ENCODE measurements around the gene TBCE.
"Not testable (repeated sequence)": the region's sequence is repeated elsewhere in the genome, so short reads cannot be mapped to it uniquely, and the experiment has no call there.

The TBCE gene

DNA sequence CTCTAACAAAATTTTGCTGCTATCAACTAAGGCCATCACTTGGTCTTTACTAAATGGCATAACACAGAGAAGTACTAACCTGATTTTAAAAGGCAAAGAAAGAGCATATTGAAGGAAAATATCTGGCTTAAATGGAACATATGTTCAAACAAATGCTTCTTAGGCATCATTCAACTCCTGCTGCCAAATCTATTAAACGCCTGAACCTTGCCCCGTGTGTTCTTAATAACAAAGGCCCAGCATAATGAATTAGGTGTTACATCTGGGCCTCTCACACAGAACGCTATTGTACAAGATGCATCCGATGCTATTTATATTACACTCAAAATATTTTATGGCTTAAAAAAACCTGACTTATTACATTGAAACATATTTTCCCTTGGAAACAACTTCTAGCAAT is 88.6 kb downstream of the TBCE start:
- no peak for DNase-seq

- not testable (repeated sequence) for DNase-seq
Observed at GRCh38 chr1:235457856-235458255, 90.6 kb downstream of the TBCE start.

- DNase-seq = no peak
Observed at GRCh38 chr1:235460770-235461169, 93.5 kb downstream of the TBCE start.

- peak in 1 of 5 experiments; percentile 53 for DNase-seq
Observed at GRCh38 chr1:235461954-235462353, 94.7 kb downstream of the TBCE start.

- not testable (repeated sequence) for DNase-seq
Observed at GRCh38 chr1:235462832-235463231, 95.6 kb downstream of the TBCE start.

DNA sequence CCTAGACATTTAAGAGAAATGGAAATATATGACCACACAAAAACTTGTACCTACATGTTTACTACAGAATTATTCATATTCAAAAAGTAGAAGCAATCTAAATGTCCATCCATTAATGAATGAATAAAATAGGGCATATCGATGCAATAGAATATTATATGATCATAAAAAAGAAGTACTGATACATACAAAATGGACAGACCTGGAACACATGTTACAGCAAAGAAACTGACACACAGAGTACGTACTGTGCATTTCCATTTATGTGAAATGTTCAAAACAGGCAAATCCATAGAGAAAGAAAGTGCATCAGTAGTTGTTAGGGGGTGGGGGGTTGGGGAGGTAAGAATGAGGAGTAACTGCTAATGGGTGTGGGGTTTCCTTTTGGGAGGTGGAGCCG is 97.8 kb downstream of the TBCE start:
- DNase-seq = no peak

- no peak for DNase-seq
Observed at GRCh38 chr1:235468004-235468403, 100.8 kb downstream of the TBCE start.

GRCh38 chr1:235468970-235469369 is 101.7 kb downstream of the TBCE start:
- no peak for DNase-seq

- DNase-seq = not testable (repeated sequence)
Observed at GRCh38 chr1:235469897-235470296, 102.7 kb downstream of the TBCE start.

DNA sequence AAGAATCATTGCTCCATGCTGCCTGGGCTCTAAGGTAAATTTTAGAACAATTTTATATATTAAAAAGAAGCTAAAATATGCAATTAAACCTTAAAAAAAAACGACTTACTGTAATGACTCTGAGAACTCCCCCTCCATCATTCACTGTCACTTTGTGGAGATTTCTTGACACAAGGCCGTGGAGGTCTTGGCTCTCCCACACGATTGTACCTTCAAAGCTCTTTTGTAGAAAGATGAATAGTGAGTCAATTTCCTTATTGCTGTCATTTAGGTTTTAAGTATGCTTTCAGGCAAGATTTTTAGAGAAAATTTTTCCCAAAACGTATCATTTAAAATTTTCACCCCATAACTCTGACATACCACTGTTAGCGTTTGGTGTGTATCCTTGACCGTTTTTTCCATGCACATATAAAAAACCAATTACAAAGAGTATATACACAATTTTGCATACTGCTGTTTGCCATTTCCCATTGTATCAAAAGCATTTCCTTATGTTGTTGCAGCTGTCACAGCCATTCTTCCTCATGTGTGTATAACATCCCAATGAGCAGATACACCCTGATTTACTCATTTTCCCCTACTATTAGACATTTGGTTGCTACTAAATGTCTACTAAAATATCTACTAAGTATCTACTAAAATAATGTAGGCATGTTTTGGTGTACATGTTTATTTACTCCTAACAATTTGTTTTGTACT is 103.7 kb downstream of the TBCE start:
- no peak for DNase-seq

- no peak for DNase-seq
Observed at GRCh38 chr1:235473806-235474205, 106.6 kb downstream of the TBCE start.

- no peak for DNase-seq
Observed at GRCh38 chr1:235483090-235483489, 115.9 kb downstream of the TBCE start.

GRCh38 chr1:235485558-235485957 is 118.3 kb downstream of the TBCE start:
- DNase-seq = no peak

DNA sequence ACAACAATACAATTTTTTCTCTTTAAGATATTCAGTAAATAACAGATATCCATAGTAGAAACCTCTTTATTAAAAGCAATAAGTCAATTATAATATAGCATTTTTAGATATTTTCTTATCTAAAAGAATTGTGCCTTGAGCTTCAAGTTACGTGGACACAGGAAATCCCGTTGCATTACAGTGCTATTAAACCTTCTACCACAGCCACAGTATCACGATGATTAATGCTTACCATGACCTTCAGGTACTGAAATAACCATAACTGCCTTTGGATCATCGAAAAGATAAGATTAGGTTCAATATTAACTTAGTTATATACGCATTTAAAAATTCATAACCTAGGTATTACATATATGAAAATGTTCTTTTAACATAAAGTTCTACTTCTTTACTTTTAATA is 119.1 kb downstream of the TBCE start:
- DNase-seq = no peak

GRCh38 chr1:235491644-235492043 is 124.4 kb downstream of the TBCE start:
- DNase-seq = no peak

GRCh38 chr1:235494531-235494930 is 127.3 kb downstream of the TBCE start:
- no peak for DNase-seq

- DNase-seq = no peak
Observed at GRCh38 chr1:235495030-235495429, 127.8 kb downstream of the TBCE start.

DNA sequence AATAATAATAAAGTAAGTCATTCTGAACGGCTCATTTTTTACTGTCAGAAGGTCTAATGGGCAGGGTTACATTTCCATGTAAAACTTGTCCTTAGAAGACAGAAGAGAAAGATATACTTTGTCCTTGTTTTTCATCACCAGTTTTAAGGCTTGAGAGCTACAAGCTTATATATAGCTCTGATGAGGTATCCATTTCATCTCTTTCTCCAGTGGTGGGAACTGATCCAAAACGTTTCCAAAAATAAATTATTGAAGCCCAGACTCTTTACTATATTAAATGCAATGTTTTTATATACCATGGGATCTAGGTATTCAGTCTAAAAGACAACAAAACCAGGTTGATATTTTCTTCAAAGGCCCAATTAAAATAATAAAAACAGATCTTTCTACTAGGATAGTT is 128.3 kb downstream of the TBCE start:
- DNase-seq = no peak

DNA sequence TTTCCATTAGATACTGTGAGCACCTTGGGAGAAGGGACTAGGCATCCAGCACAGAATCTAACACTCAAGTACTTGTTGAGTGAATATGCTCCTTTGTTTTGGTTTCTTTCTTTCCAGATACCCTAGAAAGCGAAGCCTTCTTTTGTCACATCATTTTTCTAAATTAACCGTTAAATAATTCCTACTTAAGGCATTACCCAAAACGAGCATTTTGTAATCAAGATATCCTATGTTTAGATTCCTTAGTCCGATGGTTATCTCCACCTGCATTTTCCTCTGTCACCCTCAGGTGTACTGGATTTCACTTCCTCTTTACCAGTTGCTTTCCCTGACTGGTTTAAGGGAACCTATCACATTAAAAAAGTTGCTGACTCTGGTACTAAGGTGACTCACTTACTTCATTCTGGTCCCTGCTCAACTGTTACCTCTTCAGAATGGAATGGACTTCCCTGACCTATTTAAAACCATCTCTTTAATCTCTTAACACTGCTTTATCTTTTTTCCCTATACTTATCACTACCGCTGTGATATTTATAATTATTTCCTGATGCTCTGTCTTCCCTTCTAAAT is 133.8 kb downstream of the TBCE start:
- no peak for DNase-seq
